ENCODE results near the gene RAF1.

DNA sequence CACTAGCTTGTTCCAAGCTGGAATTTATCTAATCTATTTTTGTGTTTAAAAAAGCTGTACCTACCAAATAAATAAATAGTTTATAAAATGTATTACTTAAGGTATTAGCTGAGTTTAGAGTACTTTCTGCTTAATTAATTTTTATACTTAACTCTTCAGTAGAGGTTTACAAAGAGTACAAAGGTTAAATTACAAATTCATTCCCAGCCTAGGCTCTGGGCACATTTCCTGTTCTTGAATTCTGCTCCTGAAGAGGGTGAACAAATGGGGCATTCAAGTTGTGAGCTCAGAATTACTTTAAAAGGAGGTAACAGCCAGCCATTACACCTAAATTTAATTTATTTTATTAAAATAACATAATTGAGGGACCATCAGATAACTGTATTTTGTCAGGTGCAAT is 80.6 kb downstream of the RAF1 start:
- TF ChIP-seq ATF1 (CRISPR knock-in tag; IDR thresholded peaks at IDR 0.05), result no peak
- TF ChIP-seq, protein P1, sequence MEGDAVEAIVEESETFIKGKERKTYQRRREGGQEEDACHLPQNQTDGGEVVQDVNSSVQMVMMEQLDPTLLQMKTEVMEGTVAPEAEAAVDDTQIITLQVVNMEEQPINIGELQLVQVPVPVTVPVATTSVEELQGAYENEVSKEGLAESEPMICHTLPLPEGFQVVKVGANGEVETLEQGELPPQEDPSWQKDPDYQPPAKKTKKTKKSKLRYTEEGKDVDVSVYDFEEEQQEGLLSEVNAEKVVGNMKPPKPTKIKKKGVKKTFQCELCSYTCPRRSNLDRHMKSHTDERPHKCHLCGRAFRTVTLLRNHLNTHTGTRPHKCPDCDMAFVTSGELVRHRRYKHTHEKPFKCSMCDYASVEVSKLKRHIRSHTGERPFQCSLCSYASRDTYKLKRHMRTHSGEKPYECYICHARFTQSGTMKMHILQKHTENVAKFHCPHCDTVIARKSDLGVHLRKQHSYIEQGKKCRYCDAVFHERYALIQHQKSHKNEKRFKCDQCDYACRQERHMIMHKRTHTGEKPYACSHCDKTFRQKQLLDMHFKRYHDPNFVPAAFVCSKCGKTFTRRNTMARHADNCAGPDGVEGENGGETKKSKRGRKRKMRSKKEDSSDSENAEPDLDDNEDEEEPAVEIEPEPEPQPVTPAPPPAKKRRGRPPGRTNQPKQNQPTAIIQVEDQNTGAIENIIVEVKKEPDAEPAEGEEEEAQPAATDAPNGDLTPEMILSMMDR (IDR thresholded peaks at IDR 0.05), result no peak
- TF ChIP-seq FOXJ3 (CRISPR knock-in tag; IDR thresholded peaks at IDR 0.05; ENCODE audit: borderline replicate concordance), result no peak
- TF ChIP-seq, protein P2, sequence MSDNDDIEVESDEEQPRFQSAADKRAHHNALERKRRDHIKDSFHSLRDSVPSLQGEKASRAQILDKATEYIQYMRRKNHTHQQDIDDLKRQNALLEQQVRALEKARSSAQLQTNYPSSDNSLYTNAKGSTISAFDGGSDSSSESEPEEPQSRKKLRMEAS (CRISPR knock-in tag; IDR thresholded peaks at IDR 0.05), result no peak
- no peak for TF ChIP-seq GABPB1 (CRISPR knock-in tag; IDR thresholded peaks at IDR 0.05)
- TF ChIP-seq NR1H2 (CRISPR knock-in tag; IDR thresholded peaks at IDR 0.05), result no peak
- TF ChIP-seq, protein P3, sequence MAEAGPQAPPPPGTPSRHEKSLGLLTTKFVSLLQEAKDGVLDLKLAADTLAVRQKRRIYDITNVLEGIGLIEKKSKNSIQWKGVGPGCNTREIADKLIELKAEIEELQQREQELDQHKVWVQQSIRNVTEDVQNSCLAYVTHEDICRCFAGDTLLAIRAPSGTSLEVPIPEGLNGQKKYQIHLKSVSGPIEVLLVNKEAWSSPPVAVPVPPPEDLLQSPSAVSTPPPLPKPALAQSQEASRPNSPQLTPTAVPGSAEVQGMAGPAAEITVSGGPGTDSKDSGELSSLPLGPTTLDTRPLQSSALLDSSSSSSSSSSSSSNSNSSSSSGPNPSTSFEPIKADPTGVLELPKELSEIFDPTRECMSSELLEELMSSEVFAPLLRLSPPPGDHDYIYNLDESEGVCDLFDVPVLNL (CRISPR knock-in tag; IDR thresholded peaks at IDR 0.05; ENCODE audit: borderline replicate concordance, low read depth), result no peak
- TF ChIP-seq NR2C2 (CRISPR knock-in tag; IDR thresholded peaks at IDR 0.05), result no peak
- TF ChIP-seq RELA (CRISPR knock-in tag; IDR thresholded peaks at IDR 0.05; ENCODE audit: borderline replicate concordance), result no peak
- TF ChIP-seq SP1 (CRISPR knock-in tag; conservative IDR thresholded peaks at IDR 0.05), result no peak
- no peak for TF ChIP-seq ZNF416 (CRISPR knock-in tag; IDR thresholded peaks at IDR 0.05)
- TF ChIP-seq, protein P4, sequence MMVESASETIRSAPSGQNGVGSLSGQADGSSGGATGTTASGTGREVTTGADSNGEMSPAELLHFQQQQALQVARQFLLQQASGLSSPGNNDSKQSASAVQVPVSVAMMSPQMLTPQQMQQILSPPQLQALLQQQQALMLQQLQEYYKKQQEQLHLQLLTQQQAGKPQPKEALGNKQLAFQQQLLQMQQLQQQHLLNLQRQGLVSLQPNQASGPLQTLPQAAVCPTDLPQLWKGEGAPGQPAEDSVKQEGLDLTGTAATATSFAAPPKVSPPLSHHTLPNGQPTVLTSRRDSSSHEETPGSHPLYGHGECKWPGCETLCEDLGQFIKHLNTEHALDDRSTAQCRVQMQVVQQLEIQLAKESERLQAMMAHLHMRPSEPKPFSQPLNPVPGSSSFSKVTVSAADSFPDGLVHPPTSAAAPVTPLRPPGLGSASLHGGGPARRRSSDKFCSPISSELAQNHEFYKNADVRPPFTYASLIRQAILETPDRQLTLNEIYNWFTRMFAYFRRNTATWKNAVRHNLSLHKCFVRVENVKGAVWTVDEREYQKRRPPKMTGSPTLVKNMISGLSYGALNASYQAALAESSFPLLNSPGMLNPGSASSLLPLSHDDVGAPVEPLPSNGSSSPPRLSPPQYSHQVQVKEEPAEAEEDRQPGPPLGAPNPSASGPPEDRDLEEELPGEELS (CRISPR knock-in tag; IDR thresholded peaks at IDR 0.05), result no peak
- TF ChIP-seq ZNF317 (CRISPR knock-in tag; IDR thresholded peaks at IDR 0.05; ENCODE audit: borderline replicate concordance, low read depth), result no peak
